Effector CD8-positive, alpha-beta T cell (primary cell): Measurements from ENCODE around the gene TRAF3.
"Not testable (repeated sequence)": the region's sequence is repeated elsewhere in the genome, so short reads cannot be mapped to it uniquely, and the experiment has no call there.

Experiments used
- DNase-seq: peaks from one replicate; lab custom pipeline; 2025; lab: John Stamatoyannopoulos, UW

The TRAF3 gene

DNA sequence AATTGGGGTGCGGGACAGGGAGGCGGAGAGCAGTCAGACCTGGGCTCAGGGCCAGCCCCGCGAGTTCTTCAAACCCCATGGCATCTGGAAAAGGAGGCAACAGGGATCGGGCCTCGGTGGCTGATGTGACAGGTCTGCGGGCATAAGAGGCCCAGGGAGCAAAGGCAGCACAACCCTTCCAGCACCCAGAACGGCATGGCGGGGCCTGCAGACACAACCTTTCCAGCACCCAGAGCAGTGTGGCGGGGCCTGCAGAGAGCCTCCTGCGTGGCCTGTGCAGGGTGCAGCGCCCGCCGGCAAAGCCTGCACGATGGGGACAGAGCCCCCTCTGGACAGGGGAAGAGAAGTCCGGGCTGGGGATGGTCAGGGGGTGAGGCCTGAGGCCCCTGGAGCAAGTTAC, 26.2 kb upstream of the TRAF3 start:
- no peak for DNase-seq

DNA sequence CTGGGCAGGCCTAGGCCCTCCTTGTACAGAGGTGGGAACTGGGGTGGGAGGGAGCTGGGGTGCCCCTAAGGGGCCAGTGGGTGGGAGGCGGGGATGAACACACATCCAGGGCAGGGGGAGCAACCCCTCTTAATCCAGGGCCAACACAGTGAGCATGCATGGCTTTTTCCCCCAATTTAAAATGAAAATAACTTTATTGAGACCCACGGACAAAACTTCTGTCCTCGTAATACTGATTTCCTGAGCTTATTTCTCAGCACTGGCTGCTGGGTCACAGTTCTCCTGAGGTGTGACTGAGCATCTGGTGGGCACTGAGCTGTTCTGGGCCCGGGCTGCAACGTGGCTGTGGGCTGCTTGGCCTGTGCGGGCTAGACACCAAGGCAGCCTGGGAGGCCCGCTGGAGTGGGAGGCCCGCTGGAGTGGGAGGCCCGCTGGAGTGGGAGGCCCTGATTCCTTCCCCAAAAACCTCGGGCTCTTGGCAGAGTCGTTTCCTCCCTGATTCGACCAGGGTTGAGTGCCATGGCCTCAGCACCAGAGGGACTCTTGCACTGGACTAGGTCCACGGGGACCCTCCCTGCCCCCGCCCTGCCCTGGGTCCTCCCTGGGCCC, 24.9 kb upstream of the TRAF3 start:
- no peak for DNase-seq

DNA sequence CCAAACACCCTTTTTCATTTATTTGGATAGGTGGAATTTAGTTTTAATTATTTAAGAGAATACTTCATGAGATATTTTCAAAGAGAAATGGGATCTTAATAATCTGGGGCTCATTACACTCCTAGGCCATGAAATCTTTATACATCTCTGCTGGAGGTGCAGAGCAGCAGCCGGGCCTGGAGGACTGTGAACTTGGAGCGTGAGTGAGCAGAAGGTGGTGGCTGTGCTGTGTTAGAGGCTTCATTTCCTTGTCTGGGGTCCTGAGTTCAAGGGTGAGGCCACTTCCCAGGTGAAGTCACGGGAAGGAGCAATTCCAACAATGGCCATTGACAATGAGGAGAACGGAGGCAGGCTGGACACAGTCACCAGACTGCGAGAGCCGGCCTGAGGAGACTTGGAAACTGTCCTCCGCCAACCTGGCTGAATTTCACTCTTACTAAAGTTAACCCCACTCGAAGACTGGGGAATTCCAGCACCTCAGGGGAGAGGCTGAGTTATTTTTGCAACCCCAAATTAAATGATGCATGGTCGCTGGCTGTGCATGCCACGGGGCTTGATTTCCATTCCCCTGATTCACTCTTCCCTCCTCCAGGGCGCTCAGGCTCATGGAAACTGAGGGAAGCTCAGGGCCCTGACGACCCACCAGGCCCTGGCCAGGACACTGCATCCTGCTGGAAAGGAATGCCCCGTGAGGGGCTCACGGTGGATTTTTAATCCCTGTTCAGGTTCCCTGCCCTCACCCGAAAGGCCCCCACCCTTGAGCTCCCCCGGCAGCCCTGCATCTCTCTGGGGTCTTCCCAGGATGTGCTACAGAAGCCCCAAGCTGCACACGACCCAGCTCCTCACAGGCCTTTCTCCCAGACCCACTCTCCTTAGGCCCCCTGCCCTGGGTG, 22.6 kb upstream of the TRAF3 start:
- DNase-seq, result no peak

DNA sequence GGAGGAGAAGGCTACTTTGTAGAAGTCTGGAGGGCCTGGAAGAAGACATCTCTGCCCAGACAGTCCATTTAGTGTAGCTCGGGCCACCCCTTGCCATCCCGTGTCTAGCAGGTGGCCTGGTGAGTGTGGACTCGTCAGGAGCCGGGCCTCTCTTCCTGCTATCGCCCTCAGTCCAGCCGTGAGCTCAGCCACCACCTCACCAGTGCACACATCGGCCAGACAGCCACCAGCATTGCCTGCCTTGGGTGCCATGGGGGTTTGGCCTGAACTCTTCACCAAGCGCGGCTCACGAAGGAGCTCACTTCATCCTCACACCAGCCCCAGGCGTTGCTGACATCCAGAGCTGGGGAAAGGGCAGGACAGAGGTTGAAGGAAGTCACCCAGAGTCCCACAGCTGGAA, 19.6 kb upstream of the TRAF3 start:
- DNase-seq, result no peak

GRCh38 chr14:102758087-102758486, 19.2 kb upstream of the TRAF3 start:
- no peak for DNase-seq

DNA sequence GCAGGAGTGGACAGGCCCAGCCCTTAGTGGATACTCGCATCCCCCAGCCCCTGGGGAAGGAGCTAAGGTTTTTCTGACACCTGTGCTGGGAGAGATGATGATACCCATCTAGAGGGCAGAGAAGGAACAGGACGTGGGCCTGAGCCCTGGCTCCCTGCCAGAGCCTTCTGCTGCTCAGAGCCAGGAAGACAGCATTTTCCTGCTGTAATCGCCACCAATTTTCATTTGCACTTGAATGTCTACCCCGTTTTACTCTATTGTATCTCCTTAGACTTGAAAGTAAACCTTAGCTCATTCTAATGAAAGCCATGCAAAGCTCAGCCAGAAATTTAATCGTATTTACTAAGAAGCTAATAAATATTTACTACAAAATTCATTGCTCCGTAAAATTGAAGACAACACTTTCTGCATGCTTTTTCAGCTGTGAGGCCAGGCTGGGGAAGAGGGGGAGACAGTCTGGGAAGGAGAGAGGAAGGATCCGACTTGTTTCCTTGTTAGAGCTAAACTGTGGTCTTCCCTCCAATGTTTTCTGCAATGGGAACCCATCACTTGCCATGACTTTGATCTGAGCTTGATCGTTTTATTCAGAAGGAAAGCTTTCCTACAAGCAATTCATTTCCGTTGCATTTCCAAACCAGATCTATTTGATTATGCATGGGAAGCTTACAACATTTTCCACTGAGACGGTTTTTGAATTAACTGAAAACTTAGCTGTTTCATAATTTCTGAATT, 17.6 kb upstream of the TRAF3 start:
- no peak for DNase-seq

DNA sequence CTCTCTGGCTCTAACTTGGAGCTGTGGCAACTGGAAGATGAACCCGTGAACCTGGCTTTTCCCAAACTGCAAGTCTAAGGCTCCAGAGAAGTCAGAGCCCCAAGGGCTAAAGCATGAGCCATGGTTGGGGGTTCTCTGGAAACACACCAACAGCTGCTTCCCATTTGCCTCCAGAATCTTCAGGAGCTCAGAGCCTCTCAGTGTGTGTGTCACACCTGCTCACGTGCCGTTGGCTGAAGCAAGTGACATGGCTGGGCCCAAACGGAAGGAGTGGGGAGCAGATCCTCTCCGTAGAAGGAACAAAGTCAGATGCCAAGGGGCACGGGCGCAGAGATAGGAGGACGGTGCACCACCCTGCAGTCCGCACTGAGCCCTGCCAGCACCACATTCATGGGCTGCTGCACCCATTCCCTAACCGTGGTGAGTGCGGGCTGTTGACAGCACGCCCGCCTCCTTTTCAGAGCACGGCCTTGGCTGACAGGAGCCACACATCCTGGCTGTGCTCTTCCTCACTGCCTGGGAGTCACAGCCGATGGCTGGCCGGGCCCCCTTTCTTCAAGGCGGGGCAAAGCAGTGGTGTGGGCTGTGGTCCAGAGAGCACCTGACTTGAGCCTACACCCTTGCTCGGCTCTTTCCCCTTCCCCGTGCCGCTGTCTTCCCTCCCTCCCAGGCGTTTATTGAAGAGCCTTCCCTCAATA, 16.6 kb upstream of the TRAF3 start:
- DNase-seq, result no peak

DNA sequence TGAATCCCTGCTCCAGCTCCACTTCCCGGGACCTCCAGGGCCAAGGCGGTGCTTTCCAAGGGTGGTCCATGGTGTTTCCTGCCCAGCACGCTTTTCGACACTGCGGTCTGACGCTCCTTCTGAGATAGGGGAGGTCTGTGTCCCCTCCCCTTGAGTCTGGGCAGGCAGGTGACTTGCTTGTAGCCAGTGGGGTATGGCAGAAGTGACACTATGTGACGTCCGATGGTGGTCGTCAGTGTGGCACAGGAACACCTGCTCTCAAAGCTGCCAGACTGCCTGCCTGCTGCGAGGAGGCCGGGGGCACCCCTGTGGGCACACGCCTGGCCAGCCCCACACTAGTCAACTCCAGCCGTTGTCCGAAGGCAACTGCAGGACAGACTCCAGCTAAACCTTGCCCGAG, 16.0 kb upstream of the TRAF3 start:
- DNase-seq, result no peak

DNA sequence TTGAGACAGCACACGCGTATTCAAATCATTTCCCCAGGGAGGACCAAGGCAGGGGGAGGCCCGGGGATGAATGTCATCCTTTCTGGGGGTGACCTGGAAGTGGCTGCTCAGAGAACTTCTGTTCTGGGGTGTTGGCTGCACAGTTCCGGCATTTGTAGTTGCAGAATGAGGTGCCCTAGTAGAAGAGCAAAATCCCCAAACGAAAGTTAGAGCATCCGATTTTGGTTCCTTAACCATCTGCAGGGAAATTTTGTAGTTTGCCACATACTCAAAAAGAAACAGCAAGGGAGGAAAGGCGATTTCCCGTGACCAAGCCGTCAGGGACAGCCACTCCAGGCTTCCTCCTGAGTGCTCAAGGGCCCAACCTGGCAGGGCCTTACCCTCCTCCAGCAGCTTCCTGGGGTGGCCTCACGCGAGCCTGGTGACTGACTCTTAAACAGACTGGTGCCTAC, 13.0 kb upstream of the TRAF3 start:
- DNase-seq, result no peak

DNA sequence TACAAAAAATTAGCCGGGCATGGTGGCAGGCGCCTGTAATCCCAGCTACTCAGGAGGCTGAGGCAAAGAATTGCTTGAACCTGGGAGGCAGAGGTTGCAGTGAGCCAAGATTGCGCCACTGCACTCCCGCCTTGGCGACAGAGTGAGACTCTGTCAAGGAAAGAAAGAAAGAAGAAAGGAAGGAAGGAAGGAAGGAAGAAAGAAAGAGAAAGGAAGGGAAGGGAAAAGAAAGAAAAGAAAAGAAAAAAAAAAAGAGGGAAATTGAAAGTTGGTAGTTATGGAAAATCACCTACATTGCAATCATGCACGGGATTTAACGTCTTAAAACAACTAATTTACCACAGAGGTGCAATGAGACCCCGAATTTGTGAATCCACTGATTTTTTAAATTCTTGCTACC, 11.5 kb upstream of the TRAF3 start:
- DNase-seq, result not testable (repeated sequence)

- no peak for DNase-seq
These were observed 8.8 kb upstream of the TRAF3 start for GRCh38 chr14:102768223-102769048.

- no peak for DNase-seq
These were observed 8.3 kb upstream of the TRAF3 start for GRCh38 chr14:102769049-102769327.

DNA sequence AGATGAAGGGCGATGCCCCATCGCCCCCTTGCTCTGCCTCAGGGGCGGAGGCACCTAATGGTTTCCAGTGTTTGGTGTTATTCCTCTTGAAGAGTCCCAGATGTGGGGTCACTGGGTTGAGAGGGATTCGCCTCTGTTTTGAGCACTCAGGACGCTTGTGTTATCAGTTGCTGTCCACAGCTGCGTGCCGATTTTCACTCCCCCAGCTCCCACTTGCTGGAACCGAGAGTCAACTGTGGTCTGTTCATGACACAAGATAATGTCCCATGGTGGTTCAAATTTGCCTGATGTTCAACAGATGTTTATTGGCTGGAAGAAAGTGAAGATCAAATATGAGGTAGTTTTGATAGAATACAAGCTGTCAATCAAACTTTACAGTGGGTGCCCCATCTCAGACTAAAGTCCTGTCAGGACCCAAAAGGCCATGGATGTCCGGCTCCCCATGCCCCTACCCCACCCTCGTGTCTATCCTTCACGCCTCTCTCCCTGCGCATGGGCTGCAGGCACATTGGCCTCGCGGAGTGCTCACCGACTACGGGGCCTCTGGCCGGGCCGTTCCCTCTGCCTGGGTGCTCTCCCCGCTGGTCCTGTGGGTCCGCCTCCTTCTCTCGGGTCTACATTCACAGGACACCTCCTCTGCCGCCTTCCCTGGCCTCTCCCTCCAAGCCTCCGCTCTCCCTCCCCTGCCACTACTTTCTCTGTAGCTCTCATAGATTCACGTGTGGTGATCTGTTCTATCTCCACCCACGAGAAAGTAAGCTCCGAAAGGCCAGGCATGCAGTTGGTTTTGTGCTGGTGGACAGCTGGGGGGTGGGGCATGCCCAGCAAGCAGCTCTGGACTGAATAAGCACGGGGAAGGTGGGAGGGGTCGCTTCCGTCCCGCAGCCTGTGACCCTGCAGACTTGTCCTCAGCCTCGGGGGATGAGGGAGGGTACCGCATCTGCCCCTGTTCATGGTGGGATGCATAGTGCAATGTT, 6.8 kb upstream of the TRAF3 start:
- no peak for DNase-seq

DNA sequence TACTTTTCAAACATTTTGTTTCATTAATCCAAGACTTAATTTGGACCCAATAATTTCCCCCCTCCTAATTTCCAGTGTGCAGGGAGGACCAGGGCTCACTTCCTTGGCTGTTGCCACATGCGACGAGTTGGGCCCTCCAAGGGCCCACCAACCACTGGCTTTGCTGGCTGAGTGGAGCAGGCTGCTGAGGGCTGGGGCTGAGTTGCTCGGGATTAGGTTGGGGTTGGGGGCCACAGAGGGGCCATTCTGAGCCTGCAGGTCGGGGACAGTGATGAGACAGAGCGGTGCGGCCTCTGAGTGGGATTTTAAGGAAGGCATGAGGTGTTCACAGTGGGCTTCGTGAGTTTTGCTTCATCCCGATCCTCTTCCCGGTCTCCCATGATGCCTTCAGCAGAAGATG, 6.1 kb upstream of the TRAF3 start:
- DNase-seq, result no peak

- DNase-seq, result no peak
These were observed 4.3 kb upstream of the TRAF3 start for GRCh38 chr14:102772781-102773570.

- peak; percentile 52 for DNase-seq
These were observed 2.7 kb upstream of the TRAF3 start for GRCh38 chr14:102774391-102775153.

DNA sequence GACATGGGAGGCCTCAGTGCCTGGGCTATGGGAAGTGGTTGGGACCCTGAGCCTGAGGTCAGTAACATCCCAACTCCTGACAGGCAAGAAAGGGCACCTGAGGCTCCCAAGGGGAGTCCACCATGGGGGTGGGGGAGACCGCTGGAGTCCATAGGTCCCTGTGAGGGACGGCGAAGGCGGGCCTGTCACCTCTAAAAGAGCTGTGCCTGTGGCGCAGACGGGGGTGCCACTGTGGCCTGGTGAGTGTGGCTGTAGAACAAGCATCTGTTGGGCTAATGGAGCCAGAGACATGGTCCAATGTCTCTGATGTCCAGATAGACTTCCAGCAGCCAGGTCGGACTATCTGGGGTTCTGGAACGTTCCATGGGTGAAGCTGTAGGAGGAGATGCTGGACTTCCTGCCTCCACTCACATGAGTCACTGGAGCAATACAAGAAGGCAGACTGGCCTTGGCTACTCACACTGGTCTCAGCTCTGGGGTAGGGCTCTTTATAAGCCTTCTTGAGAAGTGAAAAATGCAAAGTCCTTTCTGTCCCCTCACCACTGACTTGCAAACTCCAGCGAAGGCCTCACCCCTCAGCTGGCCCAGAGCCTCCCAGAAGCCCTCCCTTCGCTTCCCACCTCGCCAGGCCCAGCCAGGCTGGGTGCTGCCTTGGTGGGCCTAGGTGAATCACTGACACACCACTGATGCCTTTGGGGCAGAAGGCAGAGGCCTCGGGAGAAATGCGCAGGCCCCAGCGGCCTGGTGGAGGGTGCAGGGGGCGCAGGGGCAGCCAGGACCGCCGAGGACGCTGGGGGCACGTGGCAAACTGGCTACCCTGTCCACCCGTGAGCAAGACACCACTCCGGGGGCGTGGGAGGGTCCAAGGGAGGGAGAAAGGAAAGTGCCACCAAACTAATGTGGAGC, 1.1 kb upstream of the TRAF3 start:
- DNase-seq, result no peak
